SK-N-SH treated with all-trans-retinoic acid at 6 μM for 48 hours (cell line): ENCODE measurements around the gene CPN1.

Source experiments
- ATAC-seq: fragments of 200-7000 bp; cut with Tn5 transposase; 3 replicates; pipeline ENCODE4 v1.9.1; 2020; ENCODE audit warnings: mild to moderate bottlenecking, moderate library complexity
- ARNTL ChIP-seq: fragments of 450-650 bp; formaldehyde crosslinking; IDR thresholded peaks from 2 replicates; pipeline ENCODE4 v1.5.0; 2020; ENCODE audit warnings: low read depth, mild to moderate bottlenecking, moderate library complexity, borderline replicate concordance
- BACH2 ChIP-seq: fragments of 250-450 bp; sonication (Bioruptor Pico); IDR thresholded peaks from 2 replicates; pipeline ENCODE4 v1.9.0; 2021; ENCODE audit warnings: mild to moderate bottlenecking, borderline replicate concordance
- CSDC2 ChIP-seq: fragments of 250-450 bp; sonication (Bioruptor Pico); IDR thresholded peaks from 2 replicates; pipeline ENCODE4 v1.5.0; 2020; ENCODE audit warnings: mild to moderate bottlenecking, moderate library complexity
- ISL1 ChIP-seq: fragments of 250-450 bp; sonication (Bioruptor Pico); IDR thresholded peaks from 2 replicates; pipeline ENCODE4 v2.1.2; 2022; ENCODE audit warnings: mild to moderate bottlenecking, moderate library complexity
- OSR1 ChIP-seq: fragments of 250-450 bp; sonication (Bioruptor Pico); IDR thresholded peaks from 2 replicates; pipeline ENCODE4 v1.8.0; 2022; ENCODE audit warnings: moderate library complexity, mild to moderate bottlenecking, inconsistent platforms
- PPARA ChIP-seq: fragments of 250-450 bp; sonication (Bioruptor Pico); IDR thresholded peaks from 2 replicates; pipeline ENCODE4 v1.5.0; 2020; ENCODE audit warnings: mild to moderate bottlenecking, borderline replicate concordance
- RARB ChIP-seq: fragments of 250-450 bp; sonication (Bioruptor Pico); IDR thresholded peaks from 2 replicates; pipeline ENCODE4 v1.8.0; 2021; ENCODE audit warnings: mild to moderate bottlenecking, moderate library complexity
- SNAI2 ChIP-seq: fragments of 250-450 bp; sonication (Bioruptor Pico); IDR thresholded peaks from 2 replicates; pipeline ENCODE4 v1.5.0; 2020; ENCODE audit warnings: mild to moderate bottlenecking, moderate library complexity
- TCF4 ChIP-seq: fragments of 250-450 bp; sonication (Bioruptor Pico); IDR thresholded peaks from 2 replicates; pipeline ENCODE4 v1.8.0; 2021; ENCODE audit warnings: mild to moderate bottlenecking, moderate library complexity, borderline replicate concordance
- TOX ChIP-seq: fragments of 250-450 bp; sonication (Bioruptor Pico); IDR thresholded peaks from 2 replicates; pipeline ENCODE4 v1.8.0; 2021; ENCODE audit warnings: mild to moderate bottlenecking, moderate library complexity, borderline replicate concordance
- ZC3H10 ChIP-seq: fragments of 250-450 bp; sonication (Bioruptor Pico); IDR thresholded peaks from 2 replicates; pipeline ENCODE4 v1.5.1; 2021; ENCODE audit warnings: mild to moderate bottlenecking, moderate library complexity
- ZFP3 ChIP-seq: fragments of 250-450 bp; sonication (Bioruptor Pico); IDR thresholded peaks from 2 replicates; pipeline ENCODE4 v1.5.0; 2020; ENCODE audit warnings: mild to moderate bottlenecking, moderate library complexity
- ZFP30 ChIP-seq: fragments of 450-650 bp; formaldehyde crosslinking; IDR thresholded peaks from 2 replicates; pipeline ENCODE4 v1.5.0; 2022; ENCODE audit warnings: mild to moderate bottlenecking, moderate library complexity
- ZNF565 ChIP-seq: fragments of 450-650 bp; formaldehyde crosslinking; conservative IDR thresholded peaks from 2 replicates; pipeline ENCODE4 v1.5.0; 2020; ENCODE audit warnings: low read depth, mild to moderate bottlenecking, moderate library complexity
- ZNF70 ChIP-seq: fragments of 450-650 bp; formaldehyde crosslinking; IDR thresholded peaks from 2 replicates; pipeline ENCODE4 v1.5.0; 2020; ENCODE audit warnings: mild to moderate bottlenecking, moderate library complexity
- TF ChIP-seq, protein P1 (sequence below): fragments of 250-450 bp; sonication (Bioruptor Pico); IDR thresholded peaks from 2 replicates; pipeline ENCODE4 v1.5.1; 2021; ENCODE audit warnings: mild to moderate bottlenecking, moderate library complexity
- TF ChIP-seq, protein P2 (sequence below): fragments of 250-450 bp; sonication (Bioruptor Pico); IDR thresholded peaks from 2 replicates; pipeline ENCODE4 v1.8.0; 2020; ENCODE audit warnings: mild to moderate bottlenecking, moderate library complexity, borderline replicate concordance
- TF ChIP-seq, protein P3 (sequence below): fragments of 250-450 bp; sonication (Bioruptor Pico); IDR thresholded peaks from 2 replicates; pipeline ENCODE4 v1.8.0; 2021; ENCODE audit warnings: low read depth, mild to moderate bottlenecking, moderate library complexity, borderline replicate concordance
- TF ChIP-seq, protein P4 (sequence below): fragments of 250-450 bp; sonication (Bioruptor Pico); IDR thresholded peaks from 2 replicates; pipeline ENCODE4 v1.5.0; 2020; ENCODE audit warnings: mild to moderate bottlenecking, moderate library complexity

Gene CPN1

DNA sequence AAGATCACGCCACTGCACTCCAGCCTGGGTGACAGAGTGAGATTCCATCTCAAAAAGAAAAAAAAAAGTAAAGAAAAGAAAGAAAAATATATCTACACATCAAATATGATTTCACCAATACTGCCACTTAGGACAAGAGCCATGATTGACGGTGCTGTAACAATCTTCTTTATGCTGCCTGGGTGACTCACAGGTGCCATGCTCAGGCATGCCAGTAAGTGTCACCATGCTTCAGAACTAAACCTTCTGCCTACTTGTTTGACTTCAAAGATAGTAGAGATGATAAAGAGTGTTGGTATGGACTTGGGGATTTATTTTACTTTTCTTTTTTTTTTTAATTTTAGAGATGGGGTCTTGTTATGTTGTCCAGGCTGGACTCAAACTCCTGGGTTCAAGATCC is 38.3 kb downstream of the CPN1 start (continued):
- TF ChIP-seq, protein P1, sequence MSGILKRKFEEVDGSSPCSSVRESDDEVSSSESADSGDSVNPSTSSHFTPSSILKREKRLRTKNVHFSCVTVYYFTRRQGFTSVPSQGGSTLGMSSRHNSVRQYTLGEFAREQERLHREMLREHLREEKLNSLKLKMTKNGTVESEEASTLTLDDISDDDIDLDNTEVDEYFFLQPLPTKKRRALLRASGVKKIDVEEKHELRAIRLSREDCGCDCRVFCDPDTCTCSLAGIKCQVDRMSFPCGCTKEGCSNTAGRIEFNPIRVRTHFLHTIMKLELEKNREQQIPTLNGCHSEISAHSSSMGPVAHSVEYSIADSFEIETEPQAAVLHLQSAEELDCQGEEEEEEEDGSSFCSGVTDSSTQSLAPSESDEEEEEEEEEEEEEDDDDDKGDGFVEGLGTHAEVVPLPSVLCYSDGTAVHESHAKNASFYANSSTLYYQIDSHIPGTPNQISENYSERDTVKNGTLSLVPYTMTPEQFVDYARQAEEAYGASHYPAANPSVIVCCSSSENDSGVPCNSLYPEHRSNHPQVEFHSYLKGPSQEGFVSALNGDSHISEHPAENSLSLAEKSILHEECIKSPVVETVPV (CRISPR knock-in tag), result no peak
- TF ChIP-seq CSDC2 (CRISPR knock-in tag) (no peak), OSR1 (CRISPR knock-in tag) (no peak), BACH2 (no peak), ARNTL (CRISPR knock-in tag) (no peak), PPARA (CRISPR knock-in tag) (no peak), ISL1 (CRISPR knock-in tag) (no peak)
- TF ChIP-seq, protein P2, sequence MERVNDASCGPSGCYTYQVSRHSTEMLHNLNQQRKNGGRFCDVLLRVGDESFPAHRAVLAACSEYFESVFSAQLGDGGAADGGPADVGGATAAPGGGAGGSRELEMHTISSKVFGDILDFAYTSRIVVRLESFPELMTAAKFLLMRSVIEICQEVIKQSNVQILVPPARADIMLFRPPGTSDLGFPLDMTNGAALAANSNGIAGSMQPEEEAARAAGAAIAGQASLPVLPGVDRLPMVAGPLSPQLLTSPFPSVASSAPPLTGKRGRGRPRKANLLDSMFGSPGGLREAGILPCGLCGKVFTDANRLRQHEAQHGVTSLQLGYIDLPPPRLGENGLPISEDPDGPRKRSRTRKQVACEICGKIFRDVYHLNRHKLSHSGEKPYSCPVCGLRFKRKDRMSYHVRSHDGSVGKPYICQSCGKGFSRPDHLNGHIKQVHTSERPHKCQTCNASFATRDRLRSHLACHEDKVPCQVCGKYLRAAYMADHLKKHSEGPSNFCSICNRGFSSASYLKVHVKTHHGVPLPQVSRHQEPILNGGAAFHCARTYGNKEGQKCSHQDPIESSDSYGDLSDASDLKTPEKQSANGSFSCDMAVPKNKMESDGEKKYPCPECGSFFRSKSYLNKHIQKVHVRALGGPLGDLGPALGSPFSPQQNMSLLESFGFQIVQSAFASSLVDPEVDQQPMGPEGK (CRISPR knock-in tag), result no peak
- TF ChIP-seq, protein P3, sequence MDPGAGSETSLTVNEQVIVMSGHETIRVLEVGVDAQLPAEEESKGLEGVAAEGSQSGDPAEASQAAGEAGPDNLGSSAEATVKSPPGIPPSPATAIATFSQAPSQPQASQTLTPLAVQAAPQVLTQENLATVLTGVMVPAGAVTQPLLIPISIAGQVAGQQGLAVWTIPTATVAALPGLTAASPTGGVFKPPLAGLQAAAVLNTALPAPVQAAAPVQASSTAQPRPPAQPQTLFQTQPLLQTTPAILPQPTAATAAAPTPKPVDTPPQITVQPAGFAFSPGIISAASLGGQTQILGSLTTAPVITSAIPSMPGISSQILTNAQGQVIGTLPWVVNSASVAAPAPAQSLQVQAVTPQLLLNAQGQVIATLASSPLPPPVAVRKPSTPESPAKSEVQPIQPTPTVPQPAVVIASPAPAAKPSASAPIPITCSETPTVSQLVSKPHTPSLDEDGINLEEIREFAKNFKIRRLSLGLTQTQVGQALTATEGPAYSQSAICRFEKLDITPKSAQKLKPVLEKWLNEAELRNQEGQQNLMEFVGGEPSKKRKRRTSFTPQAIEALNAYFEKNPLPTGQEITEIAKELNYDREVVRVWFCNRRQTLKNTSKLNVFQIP (CRISPR knock-in tag), result no peak
- TF ChIP-seq, all 23 proteins: peak for 0

DNA sequence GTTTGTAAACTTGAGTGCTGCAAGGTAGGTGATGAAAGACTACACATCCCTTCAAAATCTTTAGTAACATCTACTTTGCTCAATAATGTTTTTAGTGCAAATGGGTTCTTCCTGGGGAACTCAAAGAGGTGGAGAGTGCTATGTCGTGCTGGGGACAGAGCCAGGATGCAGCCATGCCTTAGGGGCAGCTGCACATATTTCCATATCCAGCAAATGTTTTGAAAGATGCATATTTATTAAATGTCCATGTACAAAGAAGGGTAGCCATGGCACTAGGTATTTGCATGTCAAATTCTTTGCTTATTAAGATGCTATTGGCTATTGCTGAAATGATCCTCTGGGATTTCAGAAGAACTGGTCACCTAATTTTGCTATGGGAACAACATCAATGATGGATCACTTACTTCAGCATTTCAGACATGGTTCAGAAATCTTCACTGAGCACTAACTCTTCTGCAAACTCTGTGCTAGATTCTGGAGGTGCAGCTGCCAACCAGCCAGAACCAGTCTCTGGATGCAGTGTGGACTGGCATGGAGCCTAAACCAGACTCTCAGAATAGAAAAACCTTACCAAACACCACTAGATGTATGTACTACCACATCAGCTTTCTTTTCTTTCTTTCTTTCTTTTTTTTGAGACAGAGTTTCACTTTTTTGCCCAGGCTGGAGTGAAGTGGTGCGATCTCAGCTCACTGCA is 40.2 kb downstream of the CPN1 start:
- ATAC-seq, result no peak
- TF ChIP-seq, protein P4, sequence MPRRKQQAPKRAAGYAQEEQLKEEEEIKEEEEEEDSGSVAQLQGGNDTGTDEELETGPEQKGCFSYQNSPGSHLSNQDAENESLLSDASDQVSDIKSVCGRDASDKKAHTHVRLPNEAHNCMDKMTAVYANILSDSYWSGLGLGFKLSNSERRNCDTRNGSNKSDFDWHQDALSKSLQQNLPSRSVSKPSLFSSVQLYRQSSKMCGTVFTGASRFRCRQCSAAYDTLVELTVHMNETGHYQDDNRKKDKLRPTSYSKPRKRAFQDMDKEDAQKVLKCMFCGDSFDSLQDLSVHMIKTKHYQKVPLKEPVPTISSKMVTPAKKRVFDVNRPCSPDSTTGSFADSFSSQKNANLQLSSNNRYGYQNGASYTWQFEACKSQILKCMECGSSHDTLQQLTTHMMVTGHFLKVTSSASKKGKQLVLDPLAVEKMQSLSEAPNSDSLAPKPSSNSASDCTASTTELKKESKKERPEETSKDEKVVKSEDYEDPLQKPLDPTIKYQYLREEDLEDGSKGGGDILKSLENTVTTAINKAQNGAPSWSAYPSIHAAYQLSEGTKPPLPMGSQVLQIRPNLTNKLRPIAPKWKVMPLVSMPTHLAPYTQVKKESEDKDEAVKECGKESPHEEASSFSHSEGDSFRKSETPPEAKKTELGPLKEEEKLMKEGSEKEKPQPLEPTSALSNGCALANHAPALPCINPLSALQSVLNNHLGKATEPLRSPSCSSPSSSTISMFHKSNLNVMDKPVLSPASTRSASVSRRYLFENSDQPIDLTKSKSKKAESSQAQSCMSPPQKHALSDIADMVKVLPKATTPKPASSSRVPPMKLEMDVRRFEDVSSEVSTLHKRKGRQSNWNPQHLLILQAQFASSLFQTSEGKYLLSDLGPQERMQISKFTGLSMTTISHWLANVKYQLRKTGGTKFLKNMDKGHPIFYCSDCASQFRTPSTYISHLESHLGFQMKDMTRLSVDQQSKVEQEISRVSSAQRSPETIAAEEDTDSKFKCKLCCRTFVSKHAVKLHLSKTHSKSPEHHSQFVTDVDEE (CRISPR knock-in tag), result no peak
- TF ChIP-seq ZFP30 (CRISPR knock-in tag) (no peak), ZFP3 (CRISPR knock-in tag) (no peak), SNAI2 (CRISPR knock-in tag) (no peak)
- TF ChIP-seq, all 23 proteins: peak for 0

DNA sequence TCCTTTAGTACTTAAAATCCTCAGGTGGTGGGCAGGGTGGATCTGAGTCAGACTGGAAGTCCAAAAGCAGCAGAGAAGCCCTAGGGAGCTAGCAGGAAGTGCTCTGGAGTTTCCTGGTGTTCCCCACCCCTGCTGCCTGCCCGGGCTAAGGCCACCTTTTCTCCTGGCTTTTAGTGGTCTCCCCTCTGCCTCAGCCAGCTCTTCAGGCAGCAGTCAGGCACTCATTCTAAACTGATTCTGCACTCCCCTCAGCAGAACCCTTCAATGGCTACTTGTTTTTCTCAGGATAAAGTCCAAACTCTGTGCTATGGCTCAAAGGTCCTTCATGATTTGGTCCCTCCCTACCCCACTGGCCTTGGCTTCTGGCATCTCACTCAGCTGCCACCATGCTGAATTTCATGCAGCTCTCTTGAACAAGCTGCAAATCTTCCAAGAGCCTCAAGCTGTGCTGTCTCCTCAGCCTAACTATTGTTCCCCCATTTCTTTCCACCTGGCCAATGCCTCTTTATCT is 43.1 kb downstream of the CPN1 start:
- ATAC-seq, result no peak
- TF ChIP-seq ZNF565 (CRISPR knock-in tag), result no peak
- TF ChIP-seq ZC3H10, result no peak
- TF ChIP-seq ZNF70, result no peak
- TF ChIP-seq RARB (CRISPR knock-in tag), result no peak

DNA sequence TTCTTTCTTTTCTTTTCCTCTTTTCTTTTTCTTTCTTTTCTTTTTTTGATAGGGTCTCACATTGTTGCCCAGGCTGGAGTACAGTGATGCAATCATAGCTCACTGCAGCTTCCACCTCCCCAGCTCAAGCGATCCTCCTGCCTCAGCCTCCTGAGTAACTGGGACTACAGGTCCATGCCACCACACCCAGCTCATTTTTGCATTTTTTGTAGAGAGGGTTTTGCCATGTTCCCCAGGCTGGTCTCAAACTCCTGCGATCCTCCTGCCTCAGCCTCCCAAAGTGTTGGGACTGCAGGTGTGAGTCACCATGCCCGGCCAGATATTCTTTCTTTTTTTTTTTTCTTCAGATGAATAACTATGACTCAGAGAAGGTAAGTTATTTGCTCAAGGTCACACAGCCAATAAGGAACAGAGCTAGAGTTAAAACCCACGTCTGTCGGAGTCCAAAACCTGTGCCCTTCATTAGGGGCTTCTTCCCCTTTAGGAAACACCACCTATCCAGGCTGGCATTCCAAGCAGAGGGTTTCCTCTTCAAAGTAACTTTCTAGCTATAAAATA is 43.8 kb downstream of the CPN1 start:
- TF ChIP-seq ZC3H10 (no peak), RARB (CRISPR knock-in tag) (no peak), ZFP3 (CRISPR knock-in tag) (no peak), PPARA (CRISPR knock-in tag) (no peak), TCF4 (CRISPR knock-in tag) (no peak), TOX (CRISPR knock-in tag) (no peak), BACH2 (no peak)
- ATAC-seq, result no peak
